PFSK-1 (cell line): Measurements from ENCODE around the gene CPA5.

ENCODE experiments used
- REST ChIP-seq, 2 experiments: IDR thresholded peaks; 2 replicates each; pipeline versions ENCODE4 v1.6.1 to v1.8.0; 2011 to 2012; ENCODE audit warnings: low read depth in 2 of 2, low read length in 2 of 2, control low read depth in 1 of 2, inconsistent platforms in 1 of 2, mild to moderate bottlenecking in 1 of 2, moderate library complexity in 1 of 2; ENCODE audit not compliant: insufficient read depth in 1 of 2
- SIN3A ChIP-seq: IDR thresholded peaks from 2 replicates; pipeline ENCODE4 v1.6.1; 2012; ENCODE audit warnings: mild to moderate bottlenecking, low read length, moderate library complexity, borderline replicate concordance; ENCODE audit not compliant: insufficient read depth

- TF ChIP-seq REST (IDR thresholded peaks at IDR 0.05; ENCODE audit: insufficient read depth in 1 of 2, low read depth in 2 of 2, low read length in 2 of 2): no peak
- no peak for TF ChIP-seq SIN3A
Measured at GRCh38 chr7:130372402-130373165, 28.0 kb downstream of the CPA5 start.
